Activated CD8-positive, alpha-beta memory T cell treated with anti-CD3 and anti-CD28 coated beads, Interleukin-2, amount 50 U/mL, for 24 hours (primary cell): ENCODE data around the gene ENOX1.

ENCODE experiments used
- DNase-seq: peaks from one replicate; pipeline ENCODE4 v3.0.0-alpha.2; 2020; ENCODE audit errors: extremely low read depth

Gene ENOX1

GRCh38 chr13:43487461-43487860 lies 299.3 kb downstream of the ENOX1 start:
- no peak for DNase-seq

DNA sequence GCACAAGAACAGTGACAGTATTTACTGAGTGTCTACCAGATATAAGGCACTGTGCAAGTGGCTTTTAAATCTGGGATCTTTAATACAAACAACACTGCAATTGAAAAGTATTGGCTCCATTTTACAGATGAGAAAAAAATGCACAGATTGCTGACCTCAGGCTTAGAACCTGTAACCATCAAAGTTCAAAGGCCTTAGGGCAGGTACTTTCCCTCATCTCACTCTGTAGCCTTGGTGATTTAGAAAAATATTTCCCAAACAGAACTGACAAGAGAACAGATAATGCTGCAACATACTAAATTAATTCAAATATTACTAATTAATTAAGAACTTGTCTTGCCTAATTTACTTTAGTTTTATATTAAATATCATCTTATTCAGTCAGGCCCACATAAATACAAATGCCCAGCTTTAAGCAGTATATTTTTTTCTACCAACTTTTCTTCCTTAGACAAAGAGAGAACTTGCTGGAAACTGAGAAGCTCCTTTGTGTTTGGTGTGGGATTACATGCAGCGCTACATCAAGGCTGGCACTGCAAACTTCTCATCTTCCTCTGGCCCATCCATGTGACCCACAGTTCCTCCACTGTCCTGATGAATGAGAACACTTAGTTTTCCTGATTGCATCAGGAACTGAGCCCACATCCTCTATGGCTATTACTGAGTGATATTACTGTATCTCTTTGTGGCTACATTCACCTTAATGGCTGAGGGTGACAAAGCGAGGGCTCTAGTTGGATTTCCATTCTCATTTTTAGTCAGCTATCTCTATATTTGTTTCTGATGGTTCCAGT lies 302.1 kb downstream of the ENOX1 start:
- DNase-seq, result no peak

- no peak for DNase-seq
Measured at GRCh38 chr13:43483930-43484329, 302.8 kb downstream of the ENOX1 start.

- no peak for DNase-seq
Measured at GRCh38 chr13:43482641-43483040, 304.1 kb downstream of the ENOX1 start.

GRCh38 chr13:43482026-43482425 lies 304.7 kb downstream of the ENOX1 start:
- no peak for DNase-seq

DNA sequence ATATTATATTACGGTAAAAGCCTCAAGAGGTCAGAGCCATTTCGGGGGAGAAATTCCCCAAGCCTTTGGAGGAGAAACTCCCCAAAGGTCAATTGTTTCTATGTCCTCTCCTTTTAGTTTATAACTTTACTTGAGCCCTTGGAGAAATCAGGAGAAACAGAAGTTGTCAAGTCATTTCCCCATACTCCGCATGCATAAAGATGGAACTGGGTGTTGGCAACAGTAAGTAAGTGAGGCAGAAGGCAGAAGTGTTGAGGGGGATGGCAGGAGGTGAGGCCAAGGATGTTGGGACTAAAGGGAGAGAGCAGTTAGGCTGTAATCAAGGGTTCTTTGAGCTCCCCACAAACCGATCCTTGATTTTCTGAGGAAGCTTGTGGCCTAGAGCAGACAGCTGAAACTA lies 307.9 kb downstream of the ENOX1 start:
- no peak for DNase-seq

DNA sequence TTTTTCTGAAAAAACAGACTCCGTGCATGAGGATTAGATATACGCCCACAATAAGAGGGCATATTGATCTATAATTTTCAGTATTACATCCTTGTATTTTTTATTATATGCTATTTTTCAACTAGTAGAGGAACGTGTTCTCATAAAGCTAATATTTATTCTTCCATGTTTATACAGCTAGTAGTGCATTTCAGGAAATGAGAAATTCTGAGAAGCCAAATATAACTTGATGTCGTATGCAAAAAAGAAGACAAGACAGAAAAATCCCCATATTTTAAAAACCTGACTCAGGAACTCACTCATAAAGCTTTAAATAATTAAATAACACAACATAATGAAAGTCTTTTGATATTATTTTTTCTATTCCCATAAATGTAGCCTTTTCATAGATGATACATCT lies 308.6 kb downstream of the ENOX1 start:
- no peak for DNase-seq

DNA sequence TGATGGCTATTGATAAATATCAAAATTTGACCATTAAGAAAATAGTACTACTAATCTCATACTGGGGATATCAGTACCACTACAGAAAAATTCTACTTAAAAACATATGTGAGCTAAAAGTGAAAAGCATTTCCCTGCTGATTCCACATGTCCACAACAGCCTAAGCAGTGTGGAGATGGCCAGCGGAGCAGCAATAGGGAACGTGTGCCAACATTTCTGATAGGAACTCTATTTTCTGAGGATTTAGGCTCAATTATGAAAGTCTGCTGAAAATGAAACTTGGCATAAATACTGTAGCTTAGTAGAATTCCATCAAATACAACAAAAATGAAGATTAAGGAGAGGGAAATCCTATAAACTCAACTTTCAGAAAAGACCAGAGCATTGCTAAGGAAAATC lies 311.6 kb downstream of the ENOX1 start:
- DNase-seq, result no peak

GRCh38 chr13:43473437-43473836 lies 313.3 kb downstream of the ENOX1 start:
- DNase-seq, result no peak

DNA sequence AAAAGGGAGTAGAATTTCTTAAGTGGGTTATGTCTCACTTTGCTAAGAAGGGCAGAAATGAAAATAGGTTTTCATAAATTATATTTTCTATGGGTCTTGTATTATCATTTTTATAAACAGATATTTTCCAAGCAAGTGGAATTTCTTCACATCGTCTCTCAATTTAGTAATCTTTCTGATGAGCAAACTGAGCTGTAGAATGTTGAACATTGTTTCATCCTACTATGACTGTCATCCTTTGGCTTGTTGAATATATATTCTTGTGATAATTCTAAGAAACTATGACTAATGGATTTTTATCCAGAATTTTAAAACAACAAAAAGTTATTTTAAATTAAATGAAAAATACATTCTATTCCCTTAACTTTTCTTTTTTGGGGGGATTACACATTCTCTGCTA lies 313.8 kb downstream of the ENOX1 start:
- DNase-seq, result no peak

DNA sequence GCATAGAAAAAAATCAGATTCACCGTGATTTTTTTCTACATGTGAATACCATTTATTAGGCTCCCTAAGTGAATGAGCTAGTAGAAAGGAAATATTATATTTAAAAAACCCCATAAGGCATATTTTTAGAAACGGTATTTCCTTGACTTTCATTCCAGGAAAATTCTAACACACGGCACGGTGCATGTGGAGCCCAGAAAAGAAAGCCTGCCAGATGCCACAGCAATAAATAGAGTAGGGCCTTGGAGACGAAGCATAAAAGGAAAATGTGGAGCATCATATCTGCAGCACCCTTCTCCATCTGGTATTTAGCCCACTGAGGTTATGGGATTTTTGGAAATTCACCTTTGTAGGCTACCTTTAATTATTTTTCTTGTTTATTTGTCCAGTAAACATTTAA lies 314.4 kb downstream of the ENOX1 start:
- no peak for DNase-seq

DNA sequence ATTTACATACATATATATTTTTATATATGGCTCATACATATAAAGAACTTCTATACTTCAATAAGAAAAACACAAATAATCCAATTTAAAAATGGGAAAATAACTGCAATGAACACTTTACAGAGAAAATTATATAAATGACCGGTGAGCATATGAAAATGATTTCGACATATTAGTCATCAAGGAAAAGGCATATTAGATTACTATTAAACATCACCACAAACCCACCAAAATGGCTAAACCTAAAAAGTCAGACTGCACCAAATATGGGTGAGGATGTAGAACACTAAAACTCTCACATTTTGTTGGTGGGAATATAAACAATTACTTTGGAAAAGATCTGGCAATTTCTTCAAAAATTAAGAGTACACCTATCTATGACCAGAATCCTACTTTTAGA lies 316.2 kb downstream of the ENOX1 start:
- DNase-seq, result no peak

DNA sequence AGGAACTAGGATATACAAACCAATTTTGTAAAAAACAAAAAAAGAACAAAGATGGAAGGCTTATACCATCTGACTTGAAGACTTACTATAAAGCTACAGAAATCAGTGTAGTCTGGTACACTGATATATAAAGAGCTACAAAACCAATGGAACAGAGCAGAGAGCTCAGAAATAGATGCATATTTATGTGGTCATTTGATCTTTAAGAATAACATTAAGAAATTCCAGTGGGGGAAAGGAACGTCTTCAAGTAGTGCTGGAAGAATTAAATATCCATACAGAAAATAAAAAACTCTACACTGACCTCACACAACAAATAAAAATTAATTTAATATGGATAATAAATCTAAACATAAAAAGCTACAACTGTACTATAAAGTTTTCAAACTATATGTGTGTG lies 317.0 kb downstream of the ENOX1 start:
- no peak for DNase-seq

DNA sequence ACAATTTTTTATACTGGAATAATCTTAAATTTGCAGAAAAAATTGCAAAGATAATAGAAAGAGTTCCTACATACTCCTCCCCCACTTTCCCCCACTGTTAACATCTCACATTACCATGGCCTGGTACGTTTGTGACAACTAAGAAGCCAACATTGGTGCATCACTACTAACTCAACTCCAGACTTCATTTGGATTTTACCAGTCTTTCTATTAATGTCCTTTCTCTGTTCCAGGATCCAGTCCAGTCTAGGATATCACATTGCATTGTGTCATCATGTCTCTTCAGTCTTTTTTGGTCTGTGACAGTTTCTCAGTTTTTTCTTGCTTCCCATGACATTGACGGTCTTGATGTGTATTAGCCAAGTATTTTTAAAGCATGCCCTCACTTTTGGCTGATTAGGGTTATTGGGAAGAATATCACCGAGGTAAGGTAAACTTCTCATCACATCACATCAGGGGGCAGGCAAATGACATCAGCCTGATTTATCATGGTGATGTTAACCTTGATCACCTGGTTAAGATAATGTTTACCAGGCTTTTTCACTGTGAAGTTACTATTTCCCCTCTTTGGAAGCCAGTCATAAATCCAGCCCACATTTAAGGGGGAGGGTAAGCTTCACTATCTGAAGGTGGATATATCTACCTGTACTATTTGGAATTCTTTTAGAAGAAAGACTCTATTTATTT lies 322.1 kb downstream of the ENOX1 start:
- DNase-seq, result no peak

DNA sequence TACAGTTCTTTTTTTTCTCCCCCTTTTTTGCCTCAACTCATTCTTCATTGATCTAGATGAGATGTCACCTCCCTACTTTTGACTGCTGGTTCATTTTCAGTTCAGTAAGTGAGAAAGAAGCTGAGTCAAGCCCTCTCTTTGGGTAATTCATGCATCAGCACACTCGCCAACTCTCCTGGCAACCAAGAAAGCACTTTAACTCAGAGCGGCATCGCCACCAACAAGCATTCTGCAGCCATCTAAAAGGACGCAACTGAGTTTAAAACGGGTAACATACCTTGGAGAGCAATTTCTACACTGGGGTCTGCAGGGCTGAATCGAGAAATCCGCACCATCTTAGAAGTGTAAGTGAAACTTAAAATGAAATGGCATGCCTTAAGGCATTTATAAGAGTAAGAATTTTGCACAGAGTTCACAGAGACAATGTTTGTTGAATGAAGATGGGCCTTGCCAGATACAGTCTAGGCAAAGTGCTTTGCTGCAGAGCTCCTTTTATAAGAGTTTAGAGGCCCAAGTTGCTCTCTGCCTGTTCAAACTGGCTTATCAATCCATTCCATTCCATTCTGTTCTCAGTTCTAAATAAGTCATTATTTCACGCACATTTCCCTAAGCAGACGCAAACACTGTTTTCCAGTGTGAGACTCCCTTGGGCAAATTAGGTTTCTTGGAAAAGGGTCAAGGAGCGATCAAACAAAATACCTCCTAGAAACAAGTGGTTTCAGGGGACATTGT lies 338.0 kb downstream of the ENOX1 start:
- no peak for DNase-seq

DNA sequence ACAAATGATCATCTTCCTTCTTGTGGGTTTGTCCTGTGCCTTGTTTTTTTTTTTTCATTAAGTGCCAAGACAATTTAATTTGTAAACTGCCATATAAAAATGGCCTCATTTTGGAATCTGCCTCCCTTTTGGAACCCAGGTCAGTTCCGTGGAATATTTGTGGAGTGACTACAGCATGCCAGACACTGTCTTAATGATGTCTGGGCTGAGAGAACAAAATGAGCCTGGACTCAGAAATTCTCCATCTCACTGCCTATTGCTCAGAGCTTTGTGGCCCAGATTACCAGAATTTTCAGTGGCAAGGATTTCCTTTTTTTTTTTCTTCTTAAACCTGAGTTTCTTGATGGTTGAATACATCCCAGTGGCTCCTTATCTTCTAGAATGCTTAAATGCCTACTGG lies 340.6 kb downstream of the ENOX1 start:
- no peak for DNase-seq

GRCh38 chr13:43445668-43446067 lies 341.1 kb downstream of the ENOX1 start:
- DNase-seq, result no peak

- DNase-seq, result no peak
Measured at GRCh38 chr13:43444081-43444480, 342.7 kb downstream of the ENOX1 start.

DNA sequence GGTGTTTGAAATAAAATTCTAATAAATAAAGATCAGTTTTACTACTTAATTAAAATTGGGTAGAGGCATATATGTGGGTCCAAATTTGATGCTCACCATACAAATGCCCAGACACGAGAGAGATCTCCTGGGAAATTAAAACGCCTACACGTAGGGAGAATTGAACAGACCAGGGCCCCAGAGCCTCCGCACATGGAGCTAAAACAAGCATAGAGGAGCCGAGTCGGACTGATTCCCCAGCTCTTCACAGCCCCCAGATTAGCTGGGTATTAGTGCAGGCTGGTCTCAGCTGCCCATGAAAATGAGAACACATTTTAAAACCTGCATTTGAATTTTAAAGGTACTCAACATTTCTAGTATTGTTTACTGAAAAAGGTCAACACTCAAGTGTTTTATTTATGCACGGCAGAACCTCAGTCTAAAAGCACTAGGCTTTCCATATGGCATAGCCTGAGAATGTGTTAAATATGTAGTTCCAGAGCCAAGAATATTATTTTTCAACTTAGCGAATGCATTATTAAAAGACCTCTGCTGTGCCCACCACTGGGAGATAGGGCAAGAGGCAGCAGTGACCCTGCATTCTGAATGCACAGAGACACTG lies 344.8 kb downstream of the ENOX1 start:
- no peak for DNase-seq

DNA sequence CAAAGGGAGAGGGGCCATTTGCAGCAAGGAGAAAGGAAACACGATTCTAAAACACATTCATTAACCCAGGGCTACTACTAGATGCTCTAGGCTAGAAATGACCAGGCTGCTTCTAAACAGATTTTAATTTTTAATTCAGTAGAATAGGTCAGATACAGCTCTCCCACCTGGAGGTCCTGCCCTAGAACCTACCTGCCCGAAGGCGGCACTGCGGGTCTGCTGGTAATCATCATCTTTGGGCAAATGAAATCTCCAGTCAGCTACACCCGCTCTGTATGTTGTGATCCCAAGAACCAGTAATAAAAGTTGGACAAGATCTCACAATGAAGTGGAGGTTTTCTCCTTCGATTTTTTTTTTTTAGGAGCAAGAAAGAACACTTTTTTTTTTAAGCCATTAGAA lies 345.3 kb downstream of the ENOX1 start:
- DNase-seq, result no peak

DNA sequence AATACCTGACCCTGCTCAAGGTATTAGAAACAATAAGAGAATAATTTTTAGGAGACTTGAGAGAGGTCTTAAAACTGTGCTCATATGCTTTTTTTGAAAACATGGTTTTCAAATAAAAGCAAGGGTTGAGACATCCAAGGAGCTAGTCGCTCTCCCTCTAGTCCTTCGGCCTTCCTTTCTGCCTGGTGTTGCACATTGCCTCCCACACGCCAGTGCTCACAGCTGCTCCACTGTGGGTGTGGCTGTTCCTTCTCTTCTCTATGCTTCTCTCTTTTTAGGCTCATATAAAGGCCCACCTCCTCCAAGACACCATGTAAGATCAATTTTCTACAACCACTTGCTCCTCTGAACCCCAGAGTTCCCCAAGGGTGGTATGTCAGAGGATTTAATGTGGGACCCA lies 352.6 kb downstream of the ENOX1 start:
- no peak for DNase-seq

- no peak for DNase-seq
Measured at GRCh38 chr13:43433691-43434141, 353.1 kb downstream of the ENOX1 start.
